GM21825 (cell line): ENCODE data around the gene CRIP3.
"Not testable (repeated sequence)": the region's sequence is repeated elsewhere in the genome, so short reads cannot be mapped to it uniquely, and the experiment has no call there.

Experiments used
- ATAC-seq: cut with Tn5 transposase; IDR thresholded peaks from one replicate; pipeline ENCODE4 v1.9.1; 2021; ENCODE audit warnings: mild to moderate bottlenecking, moderate library complexity; ENCODE audit not compliant: unreplicated experiment

Gene CRIP3

DNA sequence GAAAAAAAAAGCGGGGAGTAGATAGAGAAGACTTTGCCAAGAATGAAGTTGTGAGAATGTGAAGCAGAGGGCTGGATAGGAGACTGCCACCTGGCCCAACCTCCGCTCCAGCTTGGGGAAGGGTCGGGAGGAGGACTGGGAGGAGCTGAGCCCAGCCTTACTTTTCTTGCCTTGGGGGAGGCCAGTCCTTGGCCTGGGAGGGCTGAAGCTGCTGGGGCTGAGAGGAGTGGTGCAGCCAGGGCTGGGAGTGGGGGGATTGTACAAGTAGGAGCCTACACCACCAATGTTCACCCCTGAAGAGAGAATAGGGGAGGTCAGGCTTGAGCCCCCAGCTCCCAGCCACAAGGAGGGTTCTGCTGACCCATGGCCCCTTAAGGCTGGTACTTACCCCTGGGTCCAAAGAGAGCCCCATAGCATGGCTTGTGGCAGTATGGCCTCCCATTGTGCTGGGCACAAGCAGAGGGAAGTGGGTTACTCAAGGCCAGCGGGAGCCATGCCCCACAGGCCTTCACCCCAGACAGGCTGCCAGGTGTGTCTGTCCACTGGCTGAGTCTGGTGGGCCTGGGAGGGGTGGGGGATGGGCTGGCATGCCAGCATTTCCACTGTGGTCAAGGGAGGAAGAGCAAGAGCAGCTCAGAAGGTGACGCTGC lies 1.1 kb downstream of the CRIP3 start:
- no peak for ATAC-seq

DNA sequence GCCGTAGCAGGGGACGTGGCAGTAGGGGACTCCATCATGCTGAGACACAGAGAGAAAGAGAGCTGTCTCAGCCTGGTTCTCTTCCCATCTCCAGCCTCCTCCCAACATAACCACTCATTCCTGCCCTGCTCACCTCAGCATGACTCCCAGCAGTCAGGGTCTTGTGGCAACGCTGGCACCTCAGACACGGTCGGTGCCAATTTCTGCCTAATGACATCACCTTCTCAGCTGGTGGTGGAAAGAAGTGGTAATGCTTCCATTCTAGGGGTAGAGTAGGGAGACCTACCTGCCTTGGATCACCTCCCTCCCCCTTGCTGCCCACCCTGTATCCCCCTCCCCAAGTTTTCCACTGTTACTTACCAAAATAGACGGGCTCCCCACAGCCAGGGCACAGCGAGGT lies 2.5 kb downstream of the CRIP3 start:
- no peak for ATAC-seq

DNA sequence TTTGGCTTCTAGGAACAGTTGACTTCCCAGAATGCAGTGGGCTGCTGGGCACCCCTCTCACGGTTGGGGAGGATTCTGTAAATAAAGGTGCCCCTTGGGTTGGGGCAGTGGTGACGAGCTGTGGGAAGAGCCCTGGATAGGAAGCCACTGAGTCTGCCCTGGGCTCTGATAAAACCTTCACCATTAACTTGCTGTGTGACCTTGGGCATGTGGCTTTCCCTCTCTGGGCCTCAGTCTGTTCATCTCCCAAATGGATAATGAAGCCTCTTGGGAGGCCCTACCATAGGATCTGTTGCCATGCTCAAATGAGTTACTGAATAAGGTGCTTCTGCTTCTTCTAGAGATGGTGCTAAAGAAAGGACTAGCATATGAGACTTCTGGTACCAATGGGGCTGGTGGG lies 3.7 kb downstream of the CRIP3 start:
- ATAC-seq, result no peak

DNA sequence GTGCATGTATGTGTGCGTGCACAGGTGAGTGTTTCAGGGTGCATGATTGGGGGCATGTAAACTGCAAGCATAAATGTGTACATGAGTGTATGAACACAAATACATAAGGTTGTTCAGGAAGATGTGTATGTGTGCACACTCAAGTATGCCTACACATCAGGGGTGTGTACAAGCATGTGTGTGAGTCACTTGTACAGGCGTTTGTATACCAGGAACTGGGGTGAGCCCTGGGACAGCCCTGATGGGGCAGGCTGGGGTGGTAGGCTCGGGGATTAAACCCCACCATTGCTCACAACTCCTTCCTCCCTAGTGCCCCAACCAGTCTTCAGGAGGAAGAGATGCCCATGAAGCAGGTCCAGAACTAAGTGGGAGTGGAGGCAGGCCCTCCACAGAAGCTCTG lies 4.3 kb downstream of the CRIP3 start:
- ATAC-seq, result no peak

DNA sequence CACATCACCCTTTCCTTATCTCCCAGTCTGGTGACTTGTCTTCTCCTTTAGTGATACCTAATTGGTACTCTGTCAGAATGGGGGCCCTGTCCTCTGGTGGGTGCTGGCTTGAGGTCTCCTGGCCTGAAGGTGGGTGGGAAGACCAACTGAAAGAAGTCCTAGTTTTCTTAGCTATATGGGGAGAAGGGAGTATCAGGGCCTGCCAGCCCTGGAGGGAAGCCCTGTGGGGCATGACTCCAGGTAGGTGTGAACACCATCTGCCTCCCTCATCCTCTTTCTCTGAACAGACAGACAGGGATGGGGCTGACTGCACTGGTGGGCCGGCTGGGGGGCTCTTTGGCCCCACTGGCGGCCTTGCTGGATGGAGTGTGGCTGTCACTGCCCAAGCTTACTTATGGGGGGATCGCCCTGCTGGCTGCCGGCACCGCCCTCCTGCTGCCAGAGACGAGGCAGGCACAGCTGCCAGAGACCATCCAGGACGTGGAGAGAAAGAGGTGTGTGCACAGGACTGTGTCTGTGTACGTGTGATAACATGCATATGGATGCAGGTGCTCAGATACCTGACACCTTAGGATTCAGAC lies 4.8 kb downstream of the CRIP3 start:
- no peak for ATAC-seq

DNA sequence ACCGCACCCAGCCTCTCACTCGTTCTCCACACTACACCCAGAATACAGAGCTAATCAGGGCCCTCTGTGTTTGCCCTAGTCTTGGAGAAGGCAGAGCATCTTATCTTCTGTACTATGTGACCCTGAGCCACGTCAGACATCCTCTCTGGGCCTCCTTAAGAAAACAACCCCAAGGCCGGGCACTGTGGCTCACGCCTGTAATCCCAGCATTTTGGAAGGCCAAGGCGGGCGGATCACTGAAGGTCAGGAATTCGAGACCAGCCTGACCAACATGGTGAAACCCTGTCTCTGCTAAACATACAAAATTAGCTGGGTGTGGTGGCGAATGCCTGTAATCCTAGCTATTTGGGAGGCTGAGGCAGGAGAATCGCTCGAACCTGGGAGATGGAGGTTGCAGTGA lies 5.6 kb downstream of the CRIP3 start:
- not testable (repeated sequence) for ATAC-seq

DNA sequence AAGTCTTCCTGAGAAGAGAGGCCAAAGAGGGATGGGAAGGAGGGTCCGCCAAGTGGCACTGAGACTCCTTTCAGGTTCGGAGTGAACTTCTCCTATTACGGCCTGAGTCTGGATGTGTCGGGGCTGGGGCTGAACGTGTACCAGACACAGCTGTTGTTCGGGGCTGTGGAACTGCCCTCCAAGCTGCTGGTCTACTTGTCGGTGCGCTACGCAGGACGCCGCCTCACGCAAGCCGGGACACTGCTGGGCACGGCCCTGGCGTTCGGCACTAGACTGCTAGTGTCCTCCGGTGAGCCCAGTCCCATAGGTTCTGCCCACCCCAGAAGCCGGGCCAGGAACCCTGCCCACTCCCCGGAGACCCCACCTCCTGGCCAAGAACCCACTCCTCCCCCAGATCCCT lies 6.5 kb downstream of the CRIP3 start:
- no peak for ATAC-seq

DNA sequence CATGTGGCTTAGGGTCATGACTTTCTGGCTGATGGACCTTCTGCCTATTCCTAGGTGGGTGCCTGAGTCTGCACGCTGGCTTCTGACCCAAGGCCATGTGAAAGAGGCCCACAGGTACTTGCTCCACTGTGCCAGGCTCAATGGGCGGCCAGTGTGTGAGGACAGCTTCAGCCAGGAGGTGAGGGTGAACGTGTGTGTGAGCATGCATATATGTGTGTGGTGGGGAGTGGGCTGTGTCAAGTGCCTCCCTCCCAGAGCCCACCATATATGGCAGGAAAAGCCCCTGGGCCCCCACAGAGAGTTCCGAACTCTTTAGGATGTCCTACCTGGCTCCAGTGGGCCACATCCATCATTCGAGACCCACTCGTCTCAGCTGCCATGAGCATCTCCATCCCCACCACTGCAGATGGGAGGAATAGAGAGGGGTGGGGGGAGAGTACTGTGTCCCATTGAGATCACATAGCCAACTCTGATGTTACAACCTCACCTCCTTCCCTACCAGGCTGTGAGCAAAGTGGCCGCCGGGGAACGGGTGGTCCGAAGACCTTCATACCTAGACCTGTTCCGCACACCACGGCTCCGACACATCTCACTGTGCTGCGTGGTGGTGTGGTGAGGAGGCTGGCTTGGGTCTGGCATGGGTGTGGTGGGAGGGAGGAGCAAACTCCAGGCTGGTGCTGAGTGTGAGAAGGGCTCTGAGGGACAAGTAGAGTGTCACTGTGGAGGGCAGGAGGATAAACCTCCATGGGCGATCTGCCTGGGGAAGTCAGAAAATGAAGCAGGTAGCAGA lies 7.3 kb downstream of the CRIP3 start:
- ATAC-seq, result no peak

DNA sequence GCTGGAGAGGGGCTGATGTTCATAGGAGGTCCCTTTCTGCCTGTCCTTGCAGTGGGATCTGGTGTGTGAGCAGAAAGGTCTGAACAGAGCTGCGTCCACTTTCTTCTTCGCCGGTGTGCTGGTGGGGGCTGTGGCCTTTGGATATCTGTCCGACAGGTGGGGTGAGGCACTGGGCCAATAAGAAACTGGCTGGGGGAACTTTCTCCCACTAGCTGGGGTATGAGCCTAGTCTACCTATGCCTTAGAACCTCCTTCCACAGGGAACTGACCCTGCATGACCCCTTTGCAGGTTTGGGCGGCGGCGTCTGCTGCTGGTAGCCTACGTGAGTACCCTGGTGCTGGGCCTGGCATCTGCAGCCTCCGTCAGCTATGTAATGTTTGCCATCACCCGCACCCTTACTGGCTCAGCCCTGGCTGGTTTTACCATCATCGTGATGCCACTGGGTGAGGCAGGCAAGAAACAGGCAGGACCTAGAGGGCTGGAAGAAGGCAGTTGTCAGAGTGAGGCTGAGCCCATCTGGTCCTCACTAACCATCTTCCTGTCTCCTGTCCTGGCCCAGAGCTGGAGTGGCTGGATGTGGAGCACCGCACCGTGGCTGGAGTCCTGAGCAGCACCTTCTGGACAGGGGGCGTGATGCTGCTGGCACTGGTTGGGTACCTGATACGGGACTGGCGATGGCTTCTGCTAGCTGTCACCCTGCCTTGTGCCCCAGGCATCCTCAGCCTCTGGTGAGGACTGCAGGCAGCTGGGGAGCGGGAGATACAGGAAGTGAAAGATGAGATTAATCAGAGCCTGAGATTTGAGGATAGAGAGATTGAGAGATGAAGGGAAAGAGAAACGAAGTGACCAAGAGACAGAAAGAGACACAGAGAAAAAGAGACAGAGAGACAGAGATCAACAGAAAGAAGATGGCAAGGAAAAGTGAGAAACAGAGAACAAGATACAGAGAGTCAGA lies 9.0 kb downstream of the CRIP3 start:
- ATAC-seq, result no peak

DNA sequence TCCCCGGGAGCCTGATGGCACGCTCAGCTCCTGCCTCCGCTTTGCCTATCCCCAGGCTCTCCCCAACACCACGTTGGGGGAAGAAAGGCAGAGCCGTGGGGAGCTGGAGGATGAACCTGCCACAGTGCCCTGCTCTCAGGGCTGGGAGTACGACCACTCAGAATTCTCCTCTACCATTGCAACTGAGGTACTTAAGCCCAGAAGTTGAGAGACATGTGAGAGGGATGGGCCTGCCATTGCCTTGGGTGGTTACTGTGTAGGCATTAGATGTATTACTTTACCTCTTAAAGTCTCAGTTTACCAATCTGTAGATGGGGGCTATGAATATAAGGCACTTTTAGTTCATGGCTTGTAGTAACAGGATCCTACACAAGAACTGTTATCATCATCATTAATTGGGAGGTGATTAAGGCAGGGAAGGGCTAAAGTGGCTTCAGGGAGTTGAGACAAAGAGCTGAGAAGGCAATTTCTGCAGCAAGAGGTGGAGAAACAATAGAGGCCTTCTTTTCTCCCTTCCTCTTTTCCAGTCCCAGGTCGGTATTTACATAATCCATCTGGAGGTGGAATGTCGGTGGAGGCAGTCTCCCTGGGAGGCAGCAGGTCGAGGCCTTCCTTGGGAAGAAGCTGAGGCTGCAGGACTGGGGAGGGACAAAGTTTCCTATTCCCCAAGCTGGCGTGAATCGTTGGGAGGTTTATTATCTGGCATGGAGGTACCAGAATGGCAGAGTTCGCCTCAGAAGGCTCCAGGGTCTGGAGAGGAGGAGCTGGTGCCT lies 9.9 kb downstream of the CRIP3 start:
- ATAC-seq, result no peak

DNA sequence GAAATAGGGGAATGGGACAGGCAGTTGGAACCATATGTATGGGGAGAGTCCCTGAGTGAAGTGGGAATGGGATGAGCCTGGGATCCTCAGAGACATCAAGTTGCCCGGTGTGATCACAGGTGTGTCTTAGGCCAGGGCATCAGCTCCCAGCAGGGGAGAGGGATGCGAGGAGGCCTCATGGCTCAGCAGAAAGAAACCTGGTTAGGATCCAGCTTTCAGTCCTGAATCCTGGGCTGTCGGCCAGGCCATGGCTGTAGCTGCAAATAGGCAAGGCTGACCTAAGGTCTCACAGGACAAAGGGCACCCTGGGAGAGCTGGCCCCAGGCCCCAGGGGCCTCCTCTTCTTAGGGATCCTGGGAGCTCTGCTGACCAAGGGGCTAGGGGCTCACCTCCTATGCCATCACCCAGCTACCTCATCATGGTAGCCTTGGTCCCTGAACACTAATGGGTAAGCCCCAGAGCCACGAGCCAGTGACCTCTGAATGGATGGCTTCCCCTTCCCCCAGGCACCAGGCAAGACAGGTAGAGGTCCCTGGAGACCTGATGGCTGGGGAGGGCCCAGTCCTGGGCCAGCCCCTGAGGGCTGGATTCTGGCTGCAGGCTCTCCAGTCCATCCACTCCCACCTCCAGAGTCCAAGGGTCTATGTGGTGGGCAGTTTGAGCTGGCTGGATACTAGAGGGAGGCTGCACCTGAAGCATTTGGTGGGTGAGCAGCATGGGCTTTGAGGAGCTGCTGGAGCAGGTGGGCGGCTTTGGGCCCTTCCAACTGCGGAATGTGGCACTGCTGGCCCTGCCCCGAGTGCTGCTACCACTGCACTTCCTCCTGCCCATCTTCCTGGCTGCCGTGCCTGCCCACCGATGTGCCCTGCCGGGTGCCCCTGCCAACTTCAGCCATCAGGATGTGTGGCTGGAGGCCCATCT lies 10.7 kb downstream of the CRIP3 start, which contains the start of gene SLC22A7:
Gene SLC22A7 (plus strand): TSS at position 617 of the 921 bp plus-strand sequence. CDS start 99 bp downstream, at position 716.
- no peak for ATAC-seq

DNA sequence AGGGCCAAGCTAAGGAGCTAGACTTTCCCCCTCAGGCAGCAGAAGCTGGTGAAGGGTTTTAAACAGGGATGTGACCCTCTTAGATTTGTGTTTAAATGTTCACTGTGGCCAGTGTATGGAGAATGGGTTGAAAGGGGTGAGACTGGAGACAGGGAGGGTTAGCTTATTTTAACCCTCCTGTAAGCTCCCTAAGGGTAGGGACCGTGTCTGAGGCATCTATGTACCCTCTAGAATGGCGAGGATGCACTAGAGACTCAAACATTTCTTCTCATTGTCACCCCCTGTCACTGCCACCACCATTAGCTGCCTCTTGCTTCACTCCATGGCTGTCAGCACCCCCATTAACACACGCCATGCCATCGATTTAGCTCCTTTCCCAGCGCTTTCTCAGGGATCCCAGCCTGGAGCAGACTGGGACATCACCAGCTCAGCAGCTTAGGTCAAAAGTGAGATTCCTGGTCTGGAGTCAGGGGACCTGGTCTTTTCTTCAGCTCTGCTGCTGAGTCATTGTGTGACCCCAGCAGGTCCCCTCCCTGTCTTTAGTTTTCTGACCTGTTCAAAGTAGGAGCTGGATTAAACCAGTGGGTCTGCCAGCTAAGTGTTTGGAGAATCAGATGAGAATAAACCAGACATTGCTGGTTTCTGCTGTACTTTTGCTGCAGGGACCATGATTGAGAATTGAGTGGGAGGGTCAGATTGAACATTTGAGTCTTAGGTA lies 11.7 kb downstream of the CRIP3 start:
- ATAC-seq, result no peak

DNA sequence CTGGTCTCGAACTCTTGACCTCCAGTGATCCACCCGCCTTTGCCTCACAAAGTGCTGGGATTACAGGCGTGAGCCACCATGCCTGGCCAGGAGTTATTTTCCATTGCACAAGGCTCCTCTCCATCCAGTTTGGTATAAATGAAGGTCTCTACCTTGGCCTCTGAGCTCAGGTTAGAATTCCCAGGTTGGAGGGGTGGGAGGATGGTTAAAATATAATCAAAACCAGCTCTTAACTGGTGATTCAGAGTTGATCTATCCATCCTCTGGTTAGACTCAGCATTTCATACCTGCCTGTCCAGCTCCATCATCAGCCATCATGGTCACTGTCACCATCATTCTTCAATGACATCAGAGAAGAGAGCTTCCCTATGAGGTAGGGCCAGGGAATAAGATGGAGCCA lies 13.2 kb downstream of the CRIP3 start:
- ATAC-seq, result no peak

DNA sequence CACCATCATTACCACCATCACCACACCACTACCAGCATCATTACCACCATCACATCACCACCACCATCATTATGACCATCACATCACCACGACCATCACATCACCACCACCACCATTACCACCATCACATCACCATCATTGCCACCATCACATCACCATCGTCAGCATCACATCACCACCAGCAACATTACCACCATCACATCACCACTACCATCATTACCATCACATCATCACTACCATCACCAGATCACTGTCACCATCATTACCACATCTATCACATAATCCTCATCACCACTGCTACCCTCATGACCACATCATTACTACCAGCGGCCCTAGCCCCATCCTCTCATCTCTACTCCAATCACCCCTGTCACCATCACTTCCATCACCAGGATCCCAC lies 14.1 kb downstream of the CRIP3 start:
- no peak for ATAC-seq

DNA sequence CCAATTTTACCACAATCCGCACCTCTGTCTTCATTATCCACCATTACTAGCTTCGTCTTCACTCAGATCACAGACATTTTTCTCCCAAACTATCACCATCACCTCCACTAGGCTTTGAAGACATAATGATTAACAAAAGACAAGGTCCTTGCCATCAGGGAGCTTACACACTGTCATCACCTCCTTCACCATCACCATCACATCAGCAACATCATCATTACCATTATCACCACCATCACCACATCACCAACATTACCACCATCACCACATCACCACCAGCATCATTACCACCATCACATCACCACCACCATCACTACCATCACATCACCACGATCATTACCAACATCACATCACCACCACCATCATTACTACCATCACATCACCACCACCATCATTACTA lies 14.9 kb downstream of the CRIP3 start:
- no peak for ATAC-seq

DNA sequence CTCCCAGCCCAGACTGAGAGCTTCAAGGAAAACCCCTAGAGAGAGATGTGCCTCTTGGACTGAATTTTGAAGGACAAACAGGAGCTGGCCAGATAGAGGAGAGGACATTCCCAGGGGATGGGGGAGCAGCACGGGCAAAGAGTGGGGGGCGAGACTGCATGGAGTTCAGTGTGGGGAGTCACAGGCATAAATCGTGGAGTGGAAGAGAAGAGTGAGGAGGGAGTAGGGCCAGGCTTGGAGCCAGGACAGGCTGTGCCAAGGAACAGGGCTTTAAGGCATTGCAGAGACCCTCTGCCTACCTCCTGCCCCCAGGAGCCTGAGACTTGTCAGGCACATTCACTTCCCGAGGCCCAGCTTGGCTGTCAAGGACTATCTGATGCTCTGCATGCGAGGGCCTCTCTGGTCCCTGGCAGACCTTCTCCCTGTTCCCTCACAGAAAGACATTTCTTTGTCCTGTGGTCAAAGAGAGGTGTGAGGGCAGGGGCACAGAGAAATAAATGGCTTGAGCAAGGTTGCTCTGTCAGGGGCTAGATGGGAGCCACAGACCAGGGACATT lies 15.8 kb downstream of the CRIP3 start:
- ATAC-seq, result no peak

DNA sequence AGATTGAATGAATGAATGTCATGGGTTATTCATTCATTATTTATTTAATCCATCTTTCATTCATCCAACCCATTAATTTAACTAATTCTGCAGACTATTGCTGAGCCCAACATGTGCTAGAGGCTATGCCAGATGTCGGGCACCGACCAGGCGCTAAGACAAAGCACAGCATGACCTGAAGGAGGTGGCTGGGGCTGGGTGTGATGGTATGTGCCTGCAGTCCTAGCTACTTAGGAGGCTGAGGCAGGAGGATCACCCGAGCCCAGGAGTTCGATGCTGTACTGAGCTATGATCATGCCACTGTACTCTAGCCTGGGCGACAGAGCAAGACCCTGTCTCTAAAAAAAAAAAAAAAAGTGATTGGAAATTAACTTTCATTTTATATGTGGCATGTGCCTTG lies 16.3 kb downstream of the CRIP3 start:
- ATAC-seq, result no peak

DNA sequence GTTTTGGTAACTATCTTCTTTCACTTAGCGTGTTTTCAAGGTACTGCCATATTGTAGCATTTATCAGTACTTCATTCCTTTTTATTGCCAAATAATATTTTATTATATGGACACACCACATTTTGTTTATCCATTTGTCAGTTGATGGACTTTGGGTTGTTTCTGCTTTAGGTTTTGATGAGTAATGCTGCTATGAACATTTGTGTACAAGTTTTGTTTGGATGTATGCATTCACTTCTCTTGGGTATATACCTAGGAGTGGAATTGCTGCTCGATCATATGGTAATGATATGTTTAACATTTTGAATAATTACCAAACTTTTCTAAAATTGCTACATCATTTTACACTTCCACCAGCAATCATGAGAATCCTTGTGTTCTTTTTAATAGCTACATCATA lies 16.9 kb downstream of the CRIP3 start:
- no peak for ATAC-seq
